Stimulated activated CD4-positive, alpha-beta T cell treated with anti-CD3 and anti-CD28 coated beads, Interleukin-15, amount 100 ng/mL, for 24 hours (primary cell): ENCODE data around the gene YARS2.

ENCODE experiments used
- DNase-seq: peaks from one replicate; pipeline ENCODE4 v3.0.0-alpha.2; 2020

YARS2 gene

GRCh38 chr12:32755654-32756475, at the start of gene YARS2:
Gene YARS2, minus strand, starts transcription at chr12:32755897. Its CDS starts 23 bp downstream, at chr12:32755874.
- peak; percentile 94 for DNase-seq

GRCh38 chr12:32804301-32804700, 48.6 kb upstream of the YARS2 start:
- no peak for DNase-seq

GRCh38 chr12:32801269-32801980, 45.7 kb upstream of the YARS2 start:
- DNase-seq, result no peak

GRCh38 chr12:32794281-32794680, 38.6 kb upstream of the YARS2 start:
- DNase-seq, result no peak

GRCh38 chr12:32789916-32790315, 34.2 kb upstream of the YARS2 start:
- DNase-seq, result no peak

- no peak for DNase-seq
Observed at GRCh38 chr12:32789446-32789845, 33.7 kb upstream of the YARS2 start.

- no peak for DNase-seq
Observed at GRCh38 chr12:32788405-32788804, 32.7 kb upstream of the YARS2 start.

- no peak for DNase-seq
Observed at GRCh38 chr12:32785557-32785956, 29.9 kb upstream of the YARS2 start.

- no peak for DNase-seq
Observed at GRCh38 chr12:32783029-32783428, 27.3 kb upstream of the YARS2 start.

GRCh38 chr12:32780071-32780470, 24.4 kb upstream of the YARS2 start:
- DNase-seq, result no peak

GRCh38 chr12:32777691-32778175, 22.0 kb upstream of the YARS2 start:
- DNase-seq, result no peak

GRCh38 chr12:32777159-32777558, 21.5 kb upstream of the YARS2 start:
- no peak for DNase-seq

- DNase-seq, result no peak
Observed at GRCh38 chr12:32776258-32776657, 20.6 kb upstream of the YARS2 start.

GRCh38 chr12:32773691-32774090, 18.0 kb upstream of the YARS2 start:
- no peak for DNase-seq

- no peak for DNase-seq
Observed at GRCh38 chr12:32770141-32770540, 14.4 kb upstream of the YARS2 start.

GRCh38 chr12:32768518-32768917, 12.8 kb upstream of the YARS2 start:
- no peak for DNase-seq

- no peak for DNase-seq
Observed at GRCh38 chr12:32765906-32766305, 10.2 kb upstream of the YARS2 start.

- no peak for DNase-seq
Observed at GRCh38 chr12:32761716-32762115, 6.0 kb upstream of the YARS2 start.

- no peak for DNase-seq
Observed at GRCh38 chr12:32757157-32757556, 1.5 kb upstream of the YARS2 start.

GRCh38 chr12:32756476-32757066, 874 bp upstream of the YARS2 start:
- DNase-seq, result no peak

GRCh38 chr12:32755051-32755653, 545 bp downstream of the YARS2 start:
- DNase-seq, result peak; percentile 81

GRCh38 chr12:32754111-32754510, 1.6 kb downstream of the YARS2 start:
- DNase-seq, result no peak

GRCh38 chr12:32753605-32754004, 2.1 kb downstream of the YARS2 start:
- no peak for DNase-seq
